DMS53 treated with DMSO at 0.1 percent for 48 hours (cell line): Measurements from ENCODE around the gene CHRDL1.
"Not testable (repeated sequence)": the region's sequence is repeated elsewhere in the genome, so short reads cannot be mapped to it uniquely, and the experiment has no call there.

Source experiments
- DNase-seq: peaks from one replicate; lab custom pipeline; 2025; ENCODE audit not compliant: unreplicated experiment; lab: John Stamatoyannopoulos, UW

The CHRDL1 gene

GRCh38 chrX:110795645-110796406 lies at the start of gene CHRDL1:
Gene CHRDL1, minus strand, starts transcription at chrX:110795817. Its CDS starts 3,636 bp downstream, at chrX:110792181.
- no peak for DNase-seq

- DNase-seq = no peak
These were observed 41.4 kb upstream of the CHRDL1 start for GRCh38 chrX:110836982-110837381.

- no peak for DNase-seq
These were observed 40.8 kb upstream of the CHRDL1 start for GRCh38 chrX:110836451-110836850.

- DNase-seq = no peak
These were observed 40.4 kb upstream of the CHRDL1 start for GRCh38 chrX:110836001-110836400.

GRCh38 chrX:110825972-110826371 lies 30.4 kb upstream of the CHRDL1 start:
- DNase-seq = no peak

- not testable (repeated sequence) for DNase-seq
These were observed 20.9 kb upstream of the CHRDL1 start for GRCh38 chrX:110816543-110816942.

GRCh38 chrX:110806145-110806544 lies 10.5 kb upstream of the CHRDL1 start:
- no peak for DNase-seq

GRCh38 chrX:110805303-110805702 lies 9.7 kb upstream of the CHRDL1 start:
- no peak for DNase-seq

- no peak for DNase-seq
These were observed 8.8 kb upstream of the CHRDL1 start for GRCh38 chrX:110804446-110804845.

GRCh38 chrX:110803506-110803905 lies 7.9 kb upstream of the CHRDL1 start:
- DNase-seq = no peak

- DNase-seq = no peak
These were observed 735 bp upstream of the CHRDL1 start for GRCh38 chrX:110796407-110796697.

GRCh38 chrX:110794601-110795000 lies 1.0 kb downstream of the CHRDL1 start:
- DNase-seq = no peak

- no peak for DNase-seq
These were observed 4.5 kb downstream of the CHRDL1 start for GRCh38 chrX:110791071-110791470.

- no peak for DNase-seq
These were observed 9.1 kb downstream of the CHRDL1 start for GRCh38 chrX:110786486-110786885.

GRCh38 chrX:110759785-110760184 lies 35.8 kb downstream of the CHRDL1 start:
- DNase-seq = no peak

GRCh38 chrX:110758781-110759422 lies 36.7 kb downstream of the CHRDL1 start:
- DNase-seq = no peak

GRCh38 chrX:110755611-110756010 lies 40.0 kb downstream of the CHRDL1 start:
- DNase-seq = no peak

GRCh38 chrX:110755061-110755460 lies 40.6 kb downstream of the CHRDL1 start:
- no peak for DNase-seq

- no peak for DNase-seq
These were observed 45.0 kb downstream of the CHRDL1 start for GRCh38 chrX:110750526-110751189.

GRCh38 chrX:110748256-110748806 lies 47.3 kb downstream of the CHRDL1 start:
- no peak for DNase-seq

- DNase-seq = no peak
These were observed 49.6 kb downstream of the CHRDL1 start for GRCh38 chrX:110746014-110746413.

- DNase-seq = no peak
These were observed 50.3 kb downstream of the CHRDL1 start for GRCh38 chrX:110745288-110745687.
